EH (cell line): Measurements from ENCODE around the gene IL22RA1.
A peak's percentile ranks its signal among the peaks of the same experiment; 100 is the strongest.

Experiments used
- DNase-seq: peaks from one replicate; pipeline ENCODE4 v3.0.0-alpha.2; 2015; ENCODE audit warnings: low read depth

The IL22RA1 gene, protein sequence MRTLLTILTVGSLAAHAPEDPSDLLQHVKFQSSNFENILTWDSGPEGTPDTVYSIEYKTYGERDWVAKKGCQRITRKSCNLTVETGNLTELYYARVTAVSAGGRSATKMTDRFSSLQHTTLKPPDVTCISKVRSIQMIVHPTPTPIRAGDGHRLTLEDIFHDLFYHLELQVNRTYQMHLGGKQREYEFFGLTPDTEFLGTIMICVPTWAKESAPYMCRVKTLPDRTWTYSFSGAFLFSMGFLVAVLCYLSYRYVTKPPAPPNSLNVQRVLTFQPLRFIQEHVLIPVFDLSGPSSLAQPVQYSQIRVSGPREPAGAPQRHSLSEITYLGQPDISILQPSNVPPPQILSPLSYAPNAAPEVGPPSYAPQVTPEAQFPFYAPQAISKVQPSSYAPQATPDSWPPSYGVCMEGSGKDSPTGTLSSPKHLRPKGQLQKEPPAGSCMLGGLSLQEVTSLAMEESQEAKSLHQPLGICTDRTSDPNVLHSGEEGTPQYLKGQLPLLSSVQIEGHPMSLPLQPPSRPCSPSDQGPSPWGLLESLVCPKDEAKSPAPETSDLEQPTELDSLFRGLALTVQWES

DNA sequence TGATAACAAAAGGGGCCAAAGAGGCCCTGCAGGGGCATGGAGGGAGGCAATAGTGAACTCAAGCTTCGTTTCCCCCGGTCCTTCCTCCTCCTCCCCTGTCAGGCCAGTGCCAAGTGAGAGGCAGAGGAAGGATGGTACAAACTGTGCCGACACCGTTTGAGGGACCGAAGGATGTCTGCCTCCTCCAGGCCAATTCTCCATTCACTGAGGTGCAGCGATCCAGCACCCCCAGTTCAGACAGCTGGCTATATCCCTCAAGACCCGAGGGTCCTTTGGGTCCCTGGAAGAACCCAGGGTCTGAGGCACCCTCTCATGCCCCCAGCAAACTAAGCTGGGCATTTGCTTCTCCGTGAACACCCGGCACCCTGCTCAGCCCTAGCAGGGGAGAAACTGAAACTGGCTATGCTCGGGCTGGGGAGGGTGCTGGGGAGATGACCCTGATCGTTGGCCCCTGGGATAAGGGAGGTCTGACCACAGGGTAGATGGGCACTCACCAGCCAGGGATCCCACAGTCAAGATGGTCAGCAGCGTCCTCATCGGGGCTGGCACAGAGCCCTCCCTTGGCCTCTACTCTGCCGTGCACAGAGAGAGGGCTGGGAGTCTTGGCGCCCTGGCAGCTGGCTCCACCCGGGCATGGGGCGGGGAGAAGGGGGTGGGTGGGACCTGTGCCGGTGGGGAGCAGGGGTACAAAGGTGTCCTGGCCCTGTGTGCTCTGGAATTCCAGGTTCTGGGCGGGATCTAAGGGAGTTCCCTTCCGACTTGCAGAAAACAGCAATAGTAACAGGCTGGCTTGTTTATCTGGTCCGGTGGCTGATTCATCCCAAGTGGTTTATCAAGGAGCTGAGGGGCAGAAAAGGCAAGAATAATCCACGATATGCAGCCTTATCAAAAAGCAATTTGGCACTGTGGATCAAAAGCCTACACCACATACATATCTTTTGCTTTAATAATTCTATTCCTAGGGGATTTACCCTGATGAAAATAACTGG, at the start of gene IL22RA1:
IL22RA1 (minus strand) TSS at position 595 of the 989 bp plus-strand sequence; CDS start at position 537, 58 bp downstream.
- DNase-seq = peak; percentile 17

DNA sequence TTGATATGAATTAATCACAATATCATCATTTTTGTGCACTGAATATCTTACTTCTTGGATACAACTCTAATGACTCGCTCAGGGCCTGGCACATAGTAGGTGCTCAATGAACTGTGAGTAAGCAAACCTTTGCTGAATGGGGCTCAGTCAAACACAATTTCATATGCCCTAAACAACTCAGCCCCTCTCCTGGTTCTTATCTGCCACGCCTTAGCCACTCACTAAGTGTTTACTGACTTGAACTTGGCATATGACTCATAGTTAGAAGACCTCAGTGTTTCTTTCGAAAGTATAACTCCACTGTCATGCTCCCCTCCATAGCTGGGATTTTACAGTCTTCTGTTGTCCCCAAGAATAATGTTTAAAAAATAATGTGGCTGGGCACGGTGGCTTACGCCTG, 48.9 kb upstream of the IL22RA1 start:
- DNase-seq = peak; percentile 61

DNA sequence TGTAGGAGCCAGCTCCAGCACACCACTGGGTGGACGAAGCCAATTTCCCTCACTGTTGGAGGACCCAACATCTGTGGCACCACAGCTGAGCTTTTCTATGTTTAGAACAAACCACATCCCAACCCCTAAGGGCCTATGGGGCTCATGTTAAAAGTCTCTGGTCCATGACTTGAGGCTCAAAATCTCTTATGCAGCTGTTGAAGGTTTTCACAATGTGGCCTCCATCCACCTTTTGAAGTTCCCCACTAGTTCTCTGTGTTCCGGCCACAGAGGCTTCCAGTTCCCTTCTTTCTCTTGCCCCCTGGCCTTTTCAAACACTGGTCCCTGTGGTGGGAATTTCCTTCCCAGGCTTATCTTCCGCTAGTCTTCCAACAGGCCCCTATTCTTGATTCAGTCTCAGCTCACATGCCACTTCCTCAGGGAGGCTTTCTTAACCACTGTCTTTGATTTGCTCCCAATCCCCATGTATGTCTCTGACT, 48.1 kb upstream of the IL22RA1 start:
- no peak for DNase-seq

DNA sequence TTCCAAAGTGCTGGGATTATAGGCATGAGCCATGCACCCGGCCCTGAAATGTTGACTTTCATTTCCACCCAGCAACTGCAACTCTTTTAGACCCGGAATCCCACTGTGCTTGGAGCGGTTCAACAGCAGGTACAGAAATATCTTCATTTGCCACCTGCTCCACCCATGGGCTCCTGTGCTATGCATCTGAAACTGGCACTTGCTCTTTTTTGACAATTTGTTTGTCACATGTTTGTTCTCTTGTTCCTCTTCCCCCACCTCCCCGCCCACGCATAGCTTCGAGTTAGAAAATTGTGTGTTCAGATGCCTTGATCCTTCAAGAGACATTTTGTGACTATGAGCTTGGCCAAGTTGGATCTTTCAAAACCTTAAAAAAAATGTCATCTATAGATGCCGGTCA, 46.6 kb upstream of the IL22RA1 start:
- DNase-seq = no peak

DNA sequence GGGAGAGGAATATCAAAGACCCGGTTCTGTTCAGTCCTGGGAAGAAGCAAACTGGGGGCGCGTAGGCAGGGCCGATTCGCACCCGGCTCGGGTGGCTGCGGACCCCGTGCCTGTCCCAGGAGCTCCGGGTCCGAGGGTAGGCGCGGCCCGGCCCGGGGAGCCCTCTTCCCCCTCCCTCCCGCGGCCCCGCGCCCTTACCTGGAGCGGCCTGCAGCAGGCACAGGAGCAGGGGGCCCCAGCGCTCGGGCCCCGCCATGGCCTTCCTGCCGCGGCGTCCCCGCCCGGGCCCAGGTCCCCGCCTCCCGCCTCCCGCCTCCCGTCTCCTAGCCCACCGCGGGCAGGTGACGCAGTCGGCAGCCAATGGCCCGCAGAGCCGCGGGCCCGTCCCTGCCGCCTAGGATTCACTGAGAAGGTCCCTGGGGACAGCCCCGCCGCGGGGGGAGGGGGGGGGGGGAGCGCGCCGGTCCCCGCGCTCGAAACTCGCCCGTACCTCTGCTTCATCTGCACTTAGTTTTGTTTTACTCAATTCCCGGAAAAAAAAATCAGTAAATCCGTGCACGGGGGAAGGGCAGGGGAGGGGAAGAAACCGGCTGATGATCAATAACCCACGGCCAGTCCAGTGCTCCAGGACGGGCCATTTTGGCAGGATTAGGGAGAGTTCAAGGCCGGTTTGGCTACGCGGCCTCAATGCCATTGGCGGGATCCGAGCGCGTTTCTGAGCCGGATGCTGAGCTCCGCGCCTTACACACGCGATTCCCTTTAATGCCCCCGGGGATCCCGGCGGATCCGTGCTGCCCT, 44.3 kb upstream of the IL22RA1 start, which contains the start of gene IFNLR1:
IFNLR1 (minus strand) TSS at position 297 of the 798 bp plus-strand sequence; CDS start at position 256, 41 bp downstream.
- peak; percentile 20 for DNase-seq

DNA sequence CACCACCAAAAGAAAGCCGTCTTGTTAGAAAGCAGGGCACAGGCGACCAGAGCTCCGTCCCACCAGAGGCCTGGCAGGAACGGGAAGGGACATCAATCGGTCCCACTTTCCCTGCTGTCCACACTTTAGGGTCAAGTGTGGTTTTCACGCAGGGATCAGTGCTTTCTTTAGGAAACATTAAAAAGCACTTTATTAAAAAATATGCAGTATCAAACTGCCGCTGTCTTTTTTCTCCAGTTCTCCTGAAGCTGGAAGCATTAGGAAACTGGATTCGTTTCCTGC, 43.7 kb upstream of the IL22RA1 start:
- no peak for DNase-seq

DNA sequence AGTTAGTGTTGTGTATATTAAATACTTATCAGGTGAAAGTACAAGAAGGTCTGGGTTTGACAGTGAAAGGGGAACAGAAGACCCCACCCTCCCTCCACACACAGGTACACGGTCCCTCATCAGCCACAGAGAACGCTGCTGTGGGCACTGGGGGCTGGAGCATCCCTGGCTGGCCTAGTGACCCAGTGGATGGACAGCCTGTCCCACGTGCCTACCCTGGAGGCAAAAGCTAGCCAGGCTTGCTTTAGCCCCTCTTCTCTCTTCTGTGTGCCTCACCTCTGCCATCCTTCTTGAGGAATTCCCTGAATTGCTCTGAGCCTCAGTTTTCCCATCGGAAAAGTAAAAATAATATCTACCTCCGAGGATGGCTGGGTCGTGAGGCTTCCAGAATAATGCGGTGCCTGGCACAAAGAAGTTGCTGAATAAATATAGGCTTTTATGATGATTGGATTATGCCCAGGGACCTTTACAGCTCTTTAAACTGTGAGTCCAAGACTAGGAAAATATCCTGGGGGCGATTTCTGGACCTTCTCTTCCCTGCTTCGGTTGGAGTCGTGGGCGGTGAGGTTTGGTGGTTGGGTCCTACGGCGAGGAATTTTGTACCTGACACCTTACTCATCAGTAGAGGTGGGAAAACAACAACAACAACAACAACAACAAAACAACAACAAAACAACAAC, 43.2 kb upstream of the IL22RA1 start:
- no peak for DNase-seq

DNA sequence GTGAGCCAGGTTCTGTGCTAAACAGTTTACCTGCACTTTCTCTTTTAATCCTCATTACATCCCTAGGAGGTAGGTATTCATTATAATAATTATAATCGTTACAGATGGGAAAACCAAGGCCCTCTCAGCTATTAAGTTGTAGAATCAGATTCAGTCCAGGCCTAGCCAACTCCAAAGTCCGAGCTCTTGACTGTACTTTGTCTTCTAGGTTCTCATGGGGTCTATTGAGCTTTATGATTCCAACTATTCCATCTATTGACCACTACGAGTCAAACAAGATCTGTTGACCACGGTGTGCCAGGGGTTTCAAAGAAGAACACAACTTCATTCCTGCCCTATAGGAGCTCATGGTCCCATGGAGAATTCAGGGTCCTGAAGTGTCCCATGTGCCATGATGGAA, 42.1 kb upstream of the IL22RA1 start:
- DNase-seq = no peak

DNA sequence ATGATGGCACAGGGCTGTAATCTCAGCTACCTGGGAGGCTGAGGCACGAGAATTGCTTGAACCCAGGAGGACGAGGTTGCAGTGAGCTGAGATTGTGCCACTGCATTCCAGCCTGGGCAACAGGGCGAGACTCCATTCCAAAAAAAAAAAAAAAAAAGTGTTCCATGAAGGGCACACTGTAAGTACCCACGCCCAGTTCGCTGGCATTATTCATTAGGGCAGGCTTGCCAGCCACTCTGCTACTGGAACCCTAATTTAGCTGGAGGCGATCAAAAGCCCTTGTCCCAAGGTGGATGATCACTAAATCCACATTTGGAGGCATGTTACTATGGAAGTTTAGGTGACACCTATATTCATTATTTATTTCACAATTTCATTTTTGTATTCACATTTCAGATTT, 39.1 kb upstream of the IL22RA1 start:
- DNase-seq = no peak

DNA sequence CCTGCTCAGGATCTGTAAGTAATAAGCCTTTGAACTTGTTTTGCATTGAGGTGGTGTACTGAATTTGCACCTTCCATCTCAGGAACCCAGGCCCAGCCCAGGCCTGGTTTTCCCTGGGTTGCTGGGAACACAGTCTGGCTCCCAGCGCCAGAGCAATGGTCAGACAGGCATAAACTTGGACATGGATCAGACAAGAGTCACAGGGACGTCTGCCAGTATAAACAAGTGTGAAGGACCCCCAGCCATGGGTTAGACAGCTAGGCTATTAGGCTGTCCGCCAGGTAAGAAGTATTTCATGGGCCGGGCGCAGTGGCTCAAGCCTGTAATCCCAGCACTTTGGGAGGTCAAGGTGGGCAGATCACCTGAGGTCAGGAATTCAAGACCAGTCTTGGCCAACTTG, 38.7 kb upstream of the IL22RA1 start:
- DNase-seq = no peak

DNA sequence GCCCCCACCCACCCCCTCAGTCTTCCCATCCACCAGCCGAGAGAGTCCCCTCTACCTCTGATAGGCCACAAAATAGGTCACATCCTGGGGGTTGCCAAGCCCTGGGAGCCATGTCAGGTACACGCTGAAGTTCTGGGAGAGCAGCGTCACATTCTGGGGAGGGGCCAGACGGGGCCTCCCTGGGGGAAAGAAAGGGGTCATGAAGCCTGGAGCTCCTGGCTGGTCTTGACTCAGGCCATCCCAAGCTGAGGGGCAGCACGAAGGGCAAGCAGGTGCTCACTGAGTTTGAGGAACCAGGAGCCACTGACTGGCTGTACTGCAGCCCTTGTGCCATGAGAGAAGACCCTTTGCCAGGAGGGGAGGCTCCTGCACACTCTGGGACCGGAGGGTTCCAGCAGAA, 37.7 kb upstream of the IL22RA1 start:
- no peak for DNase-seq

DNA sequence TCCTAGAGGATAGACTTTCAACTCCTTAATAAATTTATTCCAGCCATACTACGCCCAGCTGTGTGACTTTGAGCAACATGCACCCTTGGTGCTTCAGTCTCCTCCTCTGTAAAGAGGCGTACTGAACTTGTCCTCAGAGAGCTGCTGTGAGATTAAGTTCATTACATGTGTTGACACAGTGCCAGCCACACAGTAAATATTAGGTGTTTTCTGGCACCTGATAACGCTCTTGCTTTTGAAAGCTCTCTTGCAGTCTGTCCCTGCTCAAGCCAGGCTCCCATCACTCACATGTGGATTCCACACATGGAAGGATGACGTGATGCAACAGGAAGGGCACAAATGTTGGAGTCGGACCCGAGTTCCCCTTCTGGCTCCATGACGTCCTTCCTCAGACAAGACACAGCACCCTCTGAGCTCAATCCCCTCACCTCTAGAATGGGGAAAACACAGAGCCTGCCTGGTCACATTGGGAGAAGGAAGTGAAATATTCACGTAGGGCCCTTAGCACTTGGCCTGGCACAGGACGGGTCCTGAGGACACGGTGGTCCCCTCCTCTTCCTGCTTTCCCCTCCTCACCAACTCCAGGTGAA, 36.4 kb upstream of the IL22RA1 start:
- DNase-seq = no peak

DNA sequence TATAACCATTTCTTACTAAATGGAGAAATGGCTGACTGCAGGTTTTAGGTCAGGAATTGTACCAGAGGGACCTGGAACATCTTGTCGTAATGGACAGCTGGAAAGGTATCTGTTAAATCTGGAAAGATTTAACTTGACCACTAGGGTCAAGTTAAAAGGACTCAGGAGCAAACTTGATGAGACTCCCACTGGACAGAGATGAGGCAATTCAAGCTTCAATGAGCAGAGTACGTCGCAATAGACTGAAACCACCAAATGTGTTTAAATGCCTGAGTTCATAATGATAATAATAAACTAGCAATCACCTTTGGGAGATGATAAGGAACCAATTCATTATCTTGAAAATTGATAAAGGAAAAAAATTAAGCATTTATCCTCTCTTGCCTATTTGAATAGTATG, 35.5 kb upstream of the IL22RA1 start:
- DNase-seq = no peak

DNA sequence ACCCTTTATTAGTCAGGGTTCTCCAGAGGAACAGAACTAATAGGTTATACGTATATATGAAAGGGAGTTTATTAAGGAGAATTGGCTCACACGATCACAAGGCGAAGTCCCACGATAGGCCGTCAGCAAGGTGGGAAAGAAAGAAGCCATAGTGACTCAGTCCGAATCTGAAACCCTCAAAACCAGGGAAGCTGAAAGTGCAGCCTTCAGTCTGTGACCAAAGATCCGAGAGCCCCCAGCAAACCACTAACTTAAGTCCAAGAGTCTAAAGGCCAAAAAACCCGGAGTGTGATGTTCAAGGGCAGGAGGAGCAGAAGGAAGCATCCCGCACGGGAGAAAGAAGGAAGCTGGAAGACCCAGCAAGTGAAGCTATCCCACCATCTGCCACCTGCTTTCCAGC, 34.2 kb upstream of the IL22RA1 start:
- DNase-seq = no peak

DNA sequence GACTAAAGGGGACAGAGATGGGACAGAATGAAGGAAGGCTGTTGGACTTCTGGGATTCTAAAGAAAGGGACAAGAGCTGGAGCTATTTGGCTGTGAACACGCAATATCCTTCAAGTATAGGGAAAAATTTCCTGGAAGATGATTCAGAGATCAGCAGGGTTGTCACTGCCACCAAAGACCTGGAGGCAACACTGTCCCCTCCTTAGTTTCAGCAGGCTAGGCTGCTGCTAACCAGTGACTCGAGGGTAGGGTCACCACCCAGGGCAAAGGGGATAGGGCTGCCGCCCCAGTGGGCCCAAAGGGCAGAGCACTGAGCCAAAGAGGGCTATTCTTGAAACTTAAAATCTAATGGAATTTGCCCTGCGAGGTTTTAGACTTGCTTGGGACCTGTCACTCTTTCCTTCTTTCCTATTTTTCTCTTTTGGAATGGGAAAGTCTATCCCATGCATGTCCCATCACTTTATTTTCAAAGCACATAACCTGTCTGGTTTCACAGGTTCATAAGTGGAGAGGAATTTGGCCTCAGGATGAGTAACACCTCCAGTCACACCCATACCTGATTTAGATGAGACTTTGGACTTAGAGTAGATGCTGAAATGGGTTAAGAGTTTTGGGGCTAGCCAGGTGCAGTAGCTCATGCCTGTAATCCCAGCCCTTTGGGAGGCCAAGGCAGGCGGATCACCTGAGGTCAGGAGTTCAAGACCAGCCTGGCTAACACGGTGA, 32.3 kb upstream of the IL22RA1 start:
- DNase-seq = no peak

DNA sequence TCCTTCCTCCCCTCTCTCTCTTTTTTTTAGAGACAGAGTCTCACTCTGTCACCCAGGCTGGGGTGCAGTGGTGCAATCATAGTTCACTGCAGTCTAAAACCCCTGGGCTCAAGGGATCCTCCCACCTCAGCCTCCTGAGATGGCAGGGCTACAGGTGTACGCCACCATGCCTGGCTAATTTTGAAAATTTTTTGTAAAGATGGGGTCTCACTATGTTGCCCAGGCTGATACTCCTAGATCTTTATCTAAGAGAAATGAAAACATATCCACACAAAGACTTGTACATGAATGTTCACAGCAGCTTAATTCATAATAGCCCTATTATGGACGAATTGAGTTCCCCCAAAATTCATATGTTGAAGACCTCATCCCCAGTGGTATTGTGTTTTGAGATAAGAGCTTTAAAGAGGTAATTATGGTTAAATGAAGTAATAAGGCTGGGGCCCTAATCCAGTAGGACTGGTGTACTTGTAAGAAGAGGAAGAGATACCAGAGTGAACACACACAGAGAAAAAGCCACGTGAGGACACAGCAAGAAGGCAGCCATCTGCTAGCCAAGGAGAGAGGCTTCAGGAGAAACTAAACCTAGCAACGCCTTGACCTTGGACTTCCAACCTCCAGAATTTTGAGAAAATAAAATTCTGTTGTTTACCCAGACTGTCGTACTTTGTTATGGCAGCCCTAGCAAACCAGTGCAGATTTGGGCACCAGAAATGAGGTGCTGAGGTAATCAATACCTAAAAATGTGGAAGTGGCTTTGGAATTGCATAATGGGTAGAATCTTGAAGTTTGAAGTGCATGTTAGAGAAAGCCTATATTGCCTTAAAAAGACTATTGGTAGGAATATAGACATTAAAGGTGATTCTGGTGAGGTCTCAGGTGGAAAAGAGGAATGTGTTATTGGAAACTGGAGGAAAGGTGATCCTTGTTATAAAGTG, 31.0 kb upstream of the IL22RA1 start:
- DNase-seq = no peak

DNA sequence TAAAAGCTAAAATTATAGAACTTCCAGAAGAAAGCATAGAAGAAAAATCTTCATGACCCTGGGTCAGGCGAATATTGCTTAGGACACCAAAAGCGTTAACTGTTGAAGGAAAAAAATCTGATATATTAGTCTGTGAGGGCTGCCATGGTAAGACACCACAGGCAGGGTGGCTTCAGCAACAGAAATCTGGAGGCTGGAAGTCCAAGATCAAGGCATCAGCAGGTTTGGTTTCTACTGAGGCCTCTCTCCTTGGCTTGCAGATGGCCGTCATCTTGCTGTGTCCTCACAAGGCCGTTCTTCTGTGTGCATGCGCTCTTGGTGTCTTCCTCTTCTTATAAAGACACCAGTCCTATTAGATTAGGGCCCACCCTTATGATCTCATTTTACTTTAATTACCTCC, 29.7 kb upstream of the IL22RA1 start:
- no peak for DNase-seq

DNA sequence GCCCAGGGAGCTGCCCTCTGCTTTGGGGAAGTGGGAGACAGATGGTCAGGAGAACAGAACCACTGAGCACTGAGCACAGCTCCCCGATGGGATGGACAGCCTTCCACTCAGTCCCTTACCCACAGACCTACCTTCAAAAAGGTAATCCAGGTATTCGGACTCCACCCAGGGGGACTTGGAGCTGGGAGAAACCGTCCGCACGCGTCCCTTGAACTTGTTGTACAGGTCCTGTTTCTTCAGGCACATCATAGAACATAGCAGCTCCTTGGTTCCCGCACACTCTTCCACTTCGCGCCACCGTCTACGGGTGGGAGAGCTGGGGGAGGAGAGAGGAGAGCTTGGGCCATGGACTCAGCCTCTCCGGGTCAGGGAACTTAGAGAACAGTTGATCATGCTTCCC, 26.3 kb upstream of the IL22RA1 start:
- no peak for DNase-seq

DNA sequence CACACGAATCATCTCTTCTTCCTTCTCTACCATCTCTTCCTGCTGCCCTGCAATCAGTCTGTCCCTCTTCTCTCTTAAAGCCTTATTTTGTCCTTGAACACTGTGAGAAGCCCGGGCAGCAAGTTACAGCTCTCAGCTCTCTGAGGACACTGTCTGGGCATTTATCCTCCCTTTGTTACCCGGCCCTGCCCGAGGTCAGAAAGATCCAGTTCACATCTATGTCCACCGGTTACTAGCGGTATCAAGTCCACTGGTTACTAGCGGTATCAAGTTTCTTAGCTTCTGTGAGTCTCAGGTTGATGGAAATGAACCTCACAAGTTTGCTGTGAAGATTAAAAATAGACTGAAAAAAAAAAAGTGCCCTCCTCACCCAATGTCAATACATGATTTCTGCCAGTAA, 25.3 kb upstream of the IL22RA1 start:
- DNase-seq = no peak
